Epithelial cell of esophagus (primary cell): ENCODE results near the gene SPTBN5.

Source experiments
- DNase-seq: peaks from one replicate; pipeline ENCODE4 v3.0.0; 2010; ENCODE audit warnings: low read depth
- H3K4me3 ChIP-seq: 2 replicates; pipeline ENCODE4 v1.5.1; 2011; ENCODE audit warnings: mild to moderate bottlenecking, low read length, control low read depth
- CTCF ChIP-seq: IDR thresholded peaks from 2 replicates; pipeline ENCODE4 v1.5.1; 2011; ENCODE audit warnings: low read depth, mild to moderate bottlenecking, low read length, control low read depth, inconsistent platforms; ENCODE audit not compliant: insufficient read depth; ENCODE audit errors: missing control alignments

Gene SPTBN5

DNA sequence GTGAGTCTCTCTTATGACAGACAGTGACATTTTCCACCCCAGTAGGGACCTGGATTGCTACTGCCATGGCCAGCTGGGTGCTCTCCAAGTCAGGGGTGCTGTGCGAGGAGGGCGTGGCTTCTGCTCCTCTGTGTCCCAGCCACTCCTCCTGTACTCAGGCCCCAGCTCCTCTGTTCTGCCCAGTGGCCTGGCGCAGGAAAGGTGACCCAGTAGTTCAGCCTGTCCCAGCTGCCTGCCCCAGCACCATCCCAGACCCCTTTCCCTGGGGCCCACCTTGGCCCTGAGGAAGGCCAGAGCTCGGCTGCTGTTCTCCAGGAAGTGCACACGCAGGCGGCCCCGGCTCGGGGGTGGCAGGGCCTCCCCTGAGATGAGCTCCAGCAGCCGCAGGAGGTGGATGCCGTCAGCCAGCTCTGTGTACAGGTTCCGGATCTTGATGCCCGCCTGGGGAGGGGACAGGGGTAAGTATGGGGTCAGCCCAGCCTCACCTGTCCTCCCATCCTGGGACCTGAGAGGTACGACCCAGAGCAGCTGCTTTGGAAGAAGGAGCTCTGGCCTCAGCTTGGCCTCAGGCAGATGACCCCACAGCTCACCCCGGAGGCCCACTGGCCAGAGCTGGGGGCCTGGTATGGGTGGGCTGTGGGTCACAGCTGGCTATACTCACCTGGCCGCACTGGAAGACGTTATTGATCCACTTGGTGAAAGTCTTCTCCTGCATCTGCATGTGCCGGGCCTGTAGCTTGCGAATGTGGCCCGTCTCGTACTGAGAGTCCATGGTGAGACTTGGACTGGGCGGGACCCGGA lies 1.0 kb downstream of the SPTBN5 start:
- DNase-seq: no peak
- no peak for TF ChIP-seq CTCF
- H3K4me3 ChIP-seq: no peak overlapping the region

- no peak for TF ChIP-seq CTCF
- no peak for DNase-seq
- no peak overlapping the region for H3K4me3 ChIP-seq
Observed at GRCh38 chr15:41891946-41892345, 1.9 kb downstream of the SPTBN5 start.

DNA sequence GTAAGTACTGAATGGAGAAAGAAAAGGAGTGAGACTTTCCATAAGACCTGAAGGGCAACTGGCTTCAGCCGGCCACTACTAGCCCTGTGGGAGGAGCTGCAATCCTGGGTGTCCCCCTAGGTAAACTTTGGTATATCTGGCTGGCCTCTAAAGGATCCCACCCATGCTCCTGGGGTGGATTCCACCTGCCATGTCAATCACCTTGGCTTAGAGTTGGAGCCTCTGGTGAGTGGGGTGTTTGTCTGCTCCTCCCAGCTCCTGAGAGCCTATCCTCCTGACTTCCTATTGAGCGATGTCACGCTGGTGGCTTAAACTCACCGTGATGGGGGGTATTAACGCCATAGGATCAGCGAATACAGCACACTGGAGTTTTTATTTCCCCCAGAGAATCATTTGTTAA lies 2.6 kb downstream of the SPTBN5 start:
- no peak for TF ChIP-seq CTCF
- DNase-seq: no peak

GRCh38 chr15:41890050-41890690 lies 3.7 kb downstream of the SPTBN5 start:
- no peak overlapping the region for H3K4me3 ChIP-seq
- DNase-seq: no peak
- no peak for TF ChIP-seq CTCF

More for the DNA sequence above, 2.6 kb downstream of the SPTBN5 start:
- no peak overlapping the region for H3K4me3 ChIP-seq

DNA sequence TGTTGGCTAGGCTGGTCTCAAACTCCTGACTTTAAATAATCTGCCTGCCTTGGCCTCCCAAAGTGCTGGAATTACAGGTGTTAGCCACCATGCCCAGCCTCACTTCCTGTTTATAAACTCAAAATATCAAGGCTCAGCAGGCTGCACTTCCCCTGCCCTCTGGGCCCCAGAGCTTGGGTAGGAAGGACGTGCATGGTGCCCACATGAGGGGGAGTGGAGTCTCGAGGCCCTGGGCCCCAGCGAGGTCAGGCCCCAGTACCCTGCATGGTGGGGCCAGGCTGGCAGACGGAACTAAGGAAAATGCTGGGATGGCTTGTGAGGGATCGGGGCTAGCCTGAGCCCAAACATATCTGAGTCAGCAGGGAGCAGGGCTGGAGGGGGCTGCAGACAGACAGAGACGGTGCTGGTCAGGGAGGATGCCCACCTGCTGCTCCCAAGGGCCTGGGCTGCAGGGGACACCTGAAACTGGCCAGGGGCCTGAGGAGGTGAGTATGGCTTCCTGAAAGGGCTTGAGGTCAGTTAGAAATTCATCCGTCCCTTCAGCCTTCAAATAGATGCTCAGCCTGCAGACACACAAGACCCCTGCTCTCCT lies 5.1 kb downstream of the SPTBN5 start:
- TF ChIP-seq CTCF: no peak
- H3K4me3 ChIP-seq: no peak overlapping the region
- no peak for DNase-seq

DNA sequence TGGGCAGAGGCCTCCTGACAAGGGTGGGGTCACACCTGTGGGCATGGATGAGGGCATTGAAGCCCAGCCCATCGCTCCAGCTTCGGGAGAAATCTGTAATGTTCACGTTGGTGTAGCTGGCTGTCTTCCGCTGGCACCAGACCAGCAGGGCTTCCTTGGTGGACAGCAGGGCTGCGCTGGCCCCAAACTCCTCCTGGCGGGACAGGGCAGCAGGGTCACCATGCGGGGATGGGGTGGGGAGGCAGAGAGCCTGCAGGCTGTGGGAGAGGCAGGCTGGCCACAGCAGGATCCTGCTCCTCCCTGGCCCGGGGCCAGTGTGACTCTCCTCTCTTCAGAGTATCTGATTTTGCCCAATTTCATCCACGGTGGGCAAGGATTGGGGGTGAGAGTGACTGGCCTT lies 6.0 kb downstream of the SPTBN5 start:
- DNase-seq: no peak
- no peak overlapping the region for H3K4me3 ChIP-seq
- no peak for TF ChIP-seq CTCF
